ENCODE data around the gene RAB3A.
"Not testable (repeated sequence)": the region's sequence is repeated elsewhere in the genome, so short reads cannot be mapped to it uniquely, and the experiment has no call there.

RAB3A gene

GRCh38 chr19:18167975-18168645 lies 35.7 kb downstream of the RAB3A start:
- DNase-seq, result peak; percentile 49 to 56

GRCh38 chr19:18167011-18167410 lies 36.8 kb downstream of the RAB3A start:
- DNase-seq, result no peak

GRCh38 chr19:18165794-18166544 lies 37.9 kb downstream of the RAB3A start:
- DNase-seq, result no peak

GRCh38 chr19:18164072-18164471 lies 39.8 kb downstream of the RAB3A start:
- no peak for DNase-seq

GRCh38 chr19:18161636-18162002 lies 42.2 kb downstream of the RAB3A start:
- DNase-seq, result no peak

- DNase-seq, result peak; percentile 20 to 21
Measured at GRCh38 chr19:18160971-18161635, 42.7 kb downstream of the RAB3A start.

- DNase-seq, result no peak
Measured at GRCh38 chr19:18160493-18160970, 43.3 kb downstream of the RAB3A start.

GRCh38 chr19:18159810-18160209 lies 44.0 kb downstream of the RAB3A start:
- no peak for DNase-seq

GRCh38 chr19:18159059-18159616 lies 44.7 kb downstream of the RAB3A start:
- not testable (repeated sequence) for DNase-seq

- DNase-seq, result no peak
Measured at GRCh38 chr19:18158467-18158866, 45.4 kb downstream of the RAB3A start.

GRCh38 chr19:18157465-18158063 lies 46.3 kb downstream of the RAB3A start:
- DNase-seq, result no peak

- peak; percentile 29 to 45 for DNase-seq
Measured at GRCh38 chr19:18156841-18157464, 46.9 kb downstream of the RAB3A start.

- DNase-seq, result no peak
Measured at GRCh38 chr19:18156268-18156667, 47.6 kb downstream of the RAB3A start.

- no peak for DNase-seq
Measured at GRCh38 chr19:18155095-18156087, 48.5 kb downstream of the RAB3A start.

- DNase-seq, result no peak
Measured at GRCh38 chr19:18153556-18154134, 50.2 kb downstream of the RAB3A start.

GRCh38 chr19:18152817-18153555 lies 50.9 kb downstream of the RAB3A start, which contains the start of gene PIK3R2:
PIK3R2 (plus strand) TSS chr19:18153163; CDS start chr19:18155880, 2,717 bp downstream.
- DNase-seq, result peak; percentile 96 to 98

GRCh38 chr19:18152442-18152816 lies 51.4 kb downstream of the RAB3A start:
- peak; percentile 99 to 100 for DNase-seq

GRCh38 chr19:18150776-18151624 lies 52.8 kb downstream of the RAB3A start:
- DNase-seq, result no peak

- no peak for DNase-seq
Measured at GRCh38 chr19:18149596-18149975, 54.3 kb downstream of the RAB3A start.

Data from Kasumi-1 (cell line).